GM12875 (cell line): ENCODE measurements around the gene UQCR10.

ENCODE experiments used
- H3K4me3 ChIP-seq: one replicate; pipeline ENCODE4 v1.5.1; 2011; ENCODE audit warnings: low read depth, low read length, control low read depth
- TF ChIP-seq, protein P1 (sequence below): IDR thresholded peaks from 2 replicates; pipeline ENCODE4 v1.5.1; 2011; ENCODE audit warnings: low read depth, mild to moderate bottlenecking, control low read depth, inconsistent platforms, low read length, moderate library complexity, borderline replicate concordance; ENCODE audit not compliant: insufficient read depth

UQCR10 gene

DNA sequence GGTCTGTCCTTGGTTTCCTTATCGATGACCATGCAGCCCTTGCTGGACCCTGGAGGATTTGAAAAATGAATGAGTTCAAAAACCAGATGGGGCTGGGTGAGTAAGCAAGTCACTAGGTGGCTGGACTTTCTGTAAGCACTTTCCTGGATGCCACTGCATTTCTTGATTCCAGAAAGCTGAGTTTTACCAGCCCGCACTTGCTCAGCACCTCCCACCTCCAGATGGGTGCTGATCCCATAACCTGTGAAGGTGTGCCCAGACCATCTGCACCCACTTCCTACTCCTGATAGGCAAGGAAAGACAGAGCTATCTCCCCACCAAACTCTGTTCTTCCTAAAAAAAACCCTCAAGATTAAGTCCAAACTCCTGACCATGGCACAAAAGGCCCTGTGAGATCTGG lies 49.8 kb downstream of the UQCR10 start:
- TF ChIP-seq, protein P1, sequence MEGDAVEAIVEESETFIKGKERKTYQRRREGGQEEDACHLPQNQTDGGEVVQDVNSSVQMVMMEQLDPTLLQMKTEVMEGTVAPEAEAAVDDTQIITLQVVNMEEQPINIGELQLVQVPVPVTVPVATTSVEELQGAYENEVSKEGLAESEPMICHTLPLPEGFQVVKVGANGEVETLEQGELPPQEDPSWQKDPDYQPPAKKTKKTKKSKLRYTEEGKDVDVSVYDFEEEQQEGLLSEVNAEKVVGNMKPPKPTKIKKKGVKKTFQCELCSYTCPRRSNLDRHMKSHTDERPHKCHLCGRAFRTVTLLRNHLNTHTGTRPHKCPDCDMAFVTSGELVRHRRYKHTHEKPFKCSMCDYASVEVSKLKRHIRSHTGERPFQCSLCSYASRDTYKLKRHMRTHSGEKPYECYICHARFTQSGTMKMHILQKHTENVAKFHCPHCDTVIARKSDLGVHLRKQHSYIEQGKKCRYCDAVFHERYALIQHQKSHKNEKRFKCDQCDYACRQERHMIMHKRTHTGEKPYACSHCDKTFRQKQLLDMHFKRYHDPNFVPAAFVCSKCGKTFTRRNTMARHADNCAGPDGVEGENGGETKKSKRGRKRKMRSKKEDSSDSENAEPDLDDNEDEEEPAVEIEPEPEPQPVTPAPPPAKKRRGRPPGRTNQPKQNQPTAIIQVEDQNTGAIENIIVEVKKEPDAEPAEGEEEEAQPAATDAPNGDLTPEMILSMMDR, result no peak
- no peak overlapping the region for H3K4me3 ChIP-seq

DNA sequence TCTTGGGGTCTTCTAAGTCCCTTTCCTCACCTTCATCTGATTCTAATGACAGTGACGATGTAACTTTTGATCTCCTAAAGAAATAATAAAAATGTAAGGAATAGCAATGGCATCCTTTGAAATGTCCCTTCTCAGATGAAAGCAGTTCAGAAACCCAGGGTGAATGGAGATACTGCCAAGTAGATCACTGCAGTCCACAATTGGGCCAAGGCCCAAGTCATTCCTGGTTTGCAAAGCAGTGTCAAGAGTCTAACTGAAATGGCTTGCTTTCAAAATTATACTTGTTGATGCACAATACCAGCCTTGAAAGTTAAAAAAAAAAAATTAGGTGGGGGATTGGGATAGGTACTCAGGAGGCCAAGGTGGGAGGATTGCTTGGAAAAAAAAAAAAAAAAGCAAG lies 50.6 kb downstream of the UQCR10 start:
- TF ChIP-seq, protein P1, result no peak
- H3K4me3 ChIP-seq, result no peak overlapping the region

DNA sequence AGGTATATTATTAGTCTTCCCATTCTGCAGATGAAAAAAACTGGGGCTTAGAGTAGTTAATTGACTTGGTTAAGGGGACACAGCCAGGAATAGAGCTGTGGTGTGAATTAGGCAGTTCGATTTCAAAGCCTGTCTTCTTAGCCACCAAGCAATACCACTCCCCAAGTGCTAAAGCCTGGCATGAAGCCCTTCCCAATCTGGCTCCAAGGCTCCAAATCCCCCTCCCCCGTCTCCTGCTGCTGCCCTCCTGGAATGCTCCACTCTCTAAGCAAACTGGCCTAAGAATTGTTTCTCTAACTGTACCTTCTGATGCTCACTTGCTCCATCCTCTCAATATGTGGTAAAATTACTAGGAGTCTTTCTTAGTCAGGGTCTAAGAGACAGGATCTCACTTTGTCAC lies 52.3 kb downstream of the UQCR10 start:
- TF ChIP-seq, protein P1, result no peak
- H3K4me3 ChIP-seq, result no peak overlapping the region
